ENCODE data around the gene CCNH.

CCNH gene

GRCh38 chr5:87412630-87413342 is at the start of gene CCNH:
Gene CCNH, minus strand, starts transcription at chr5:87412930. Its CDS starts 136 bp downstream, at chr5:87412794.
- peak; percentile 88 to 97 (median 95) for DNase-seq

- DNase-seq: no peak
These were observed 45.0 kb upstream of the CCNH start for GRCh38 chr5:87457706-87458105.

- no peak for DNase-seq
These were observed 41.1 kb upstream of the CCNH start for GRCh38 chr5:87453801-87454200.

- DNase-seq: no peak
These were observed 40.1 kb upstream of the CCNH start for GRCh38 chr5:87452837-87453236.

- no peak for DNase-seq
These were observed 29.7 kb upstream of the CCNH start for GRCh38 chr5:87442419-87442818.

- no peak for DNase-seq
These were observed 25.5 kb upstream of the CCNH start for GRCh38 chr5:87438231-87438630.

- DNase-seq: no peak
These were observed 25.0 kb upstream of the CCNH start for GRCh38 chr5:87437724-87438123.

GRCh38 chr5:87435144-87435694 is 22.5 kb upstream of the CCNH start:
- no peak for DNase-seq

- DNase-seq: no peak
These were observed 21.7 kb upstream of the CCNH start for GRCh38 chr5:87434461-87434860.

- DNase-seq: no peak
These were observed 21.2 kb upstream of the CCNH start for GRCh38 chr5:87433945-87434344.

GRCh38 chr5:87432460-87432859 is 19.7 kb upstream of the CCNH start:
- DNase-seq: no peak

GRCh38 chr5:87430863-87431457 is 18.2 kb upstream of the CCNH start:
- DNase-seq: no peak

- DNase-seq: no peak
These were observed 11.0 kb upstream of the CCNH start for GRCh38 chr5:87423755-87424154.

- no peak for DNase-seq
These were observed 8.6 kb upstream of the CCNH start for GRCh38 chr5:87421307-87421706.

- DNase-seq: no peak
These were observed 5.8 kb upstream of the CCNH start for GRCh38 chr5:87418506-87418905.

GRCh38 chr5:87413343-87413645 is 564 bp upstream of the CCNH start:
- no peak for DNase-seq

GRCh38 chr5:87411973-87412629 is 629 bp downstream of the CCNH start:
- peak in 5 of 6 experiments; percentile 27 to 78 (median 54) for DNase-seq

GRCh38 chr5:87411586-87411972 is 1.2 kb downstream of the CCNH start:
- no peak for DNase-seq

GRCh38 chr5:87410931-87411330 is 1.8 kb downstream of the CCNH start:
- no peak for DNase-seq

- DNase-seq: no peak
These were observed 4.5 kb downstream of the CCNH start for GRCh38 chr5:87408204-87408603.

- DNase-seq: no peak
These were observed 7.1 kb downstream of the CCNH start for GRCh38 chr5:87405472-87406155.

- DNase-seq: no peak
These were observed 8.4 kb downstream of the CCNH start for GRCh38 chr5:87404359-87404758.

- no peak for DNase-seq
These were observed 8.8 kb downstream of the CCNH start for GRCh38 chr5:87403899-87404298.

- DNase-seq: no peak
These were observed 9.3 kb downstream of the CCNH start for GRCh38 chr5:87403409-87403808.

Data from stimulated activated naive CD4-positive, alpha-beta T cell (primary cell).